AG20443 (cell line): ENCODE measurements around the gene P2RY8.

Experiments
- DNase-seq: peaks from one replicate; pipeline ENCODE4 v3.0.0; 2012; ENCODE audit warnings: low spot score, mixed read lengths

P2RY8 gene

GRCh38 chrX:1444561-1445500, 92.2 kb downstream of the P2RY8 start:
- no peak for DNase-seq

- DNase-seq: no peak
Measured at GRCh38 chrX:1443496-1444075, 93.4 kb downstream of the P2RY8 start.

GRCh38 chrX:1442724-1443367, 94.1 kb downstream of the P2RY8 start:
- no peak for DNase-seq

- no peak for DNase-seq
Measured at GRCh38 chrX:1442016-1442665, 94.8 kb downstream of the P2RY8 start.

GRCh38 chrX:1440506-1440905, 96.5 kb downstream of the P2RY8 start:
- no peak for DNase-seq

- no peak for DNase-seq
Measured at GRCh38 chrX:1435241-1435895, 101.6 kb downstream of the P2RY8 start.

- DNase-seq: no peak
Measured at GRCh38 chrX:1434871-1435240, 102.1 kb downstream of the P2RY8 start.

GRCh38 chrX:1433646-1434357, 103.2 kb downstream of the P2RY8 start:
- DNase-seq: no peak

- DNase-seq: no peak
Measured at GRCh38 chrX:1430451-1430850, 106.5 kb downstream of the P2RY8 start.

- DNase-seq: peak; percentile 3
Measured at GRCh38 chrX:1427756-1428155, 109.2 kb downstream of the P2RY8 start.

GRCh38 chrX:1426321-1426720, 110.7 kb downstream of the P2RY8 start:
- peak; percentile 4 for DNase-seq

GRCh38 chrX:1425381-1425780, 111.6 kb downstream of the P2RY8 start:
- DNase-seq: peak; percentile 1

- DNase-seq: no peak
Measured at GRCh38 chrX:1424147-1424851, 112.7 kb downstream of the P2RY8 start.

GRCh38 chrX:1423215-1423614, 113.8 kb downstream of the P2RY8 start:
- DNase-seq: no peak

GRCh38 chrX:1422135-1422465, 114.9 kb downstream of the P2RY8 start:
- peak; percentile 0 for DNase-seq

- peak; percentile 6 for DNase-seq
Measured at GRCh38 chrX:1421433-1422134, 115.4 kb downstream of the P2RY8 start.

- DNase-seq: peak; percentile 12
Measured at GRCh38 chrX:1420371-1420770, 116.6 kb downstream of the P2RY8 start.

GRCh38 chrX:1419545-1420355, 117.2 kb downstream of the P2RY8 start:
- DNase-seq: peak; percentile 11

- DNase-seq: peak; percentile 17
Measured at GRCh38 chrX:1418901-1419544, 118.0 kb downstream of the P2RY8 start.
